SU-DHL-6 (cell line): ENCODE measurements around the gene MIPEP.

Experiments
- H2AFZ ChIP-seq: fragments of 200-600 bp; sonication (generic); 2 replicates; pipeline ENCODE4 v1.6.1; 2014; ENCODE audit warnings: low read depth, mild to moderate bottlenecking, moderate library complexity, mixed read lengths, antibody characterized with exemption, low read length; ENCODE audit not compliant: severe bottlenecking
- H3F3A ChIP-seq: fragments of 200-600 bp; shearing (Covaris generic); 2 replicates; pipeline ENCODE4 v1.6.0; 2016; ENCODE audit warnings: antibody characterized with exemption, mild to moderate bottlenecking; ENCODE audit not compliant: insufficient read depth
- H3K27ac ChIP-seq: fragments of 200-600 bp; sonication (generic); 2 replicates; pipeline ENCODE4 v1.5.1; 2016; ENCODE audit warnings: low read depth, mild to moderate bottlenecking, low read length, moderate library complexity, mixed read lengths
- H3K27me3 ChIP-seq: fragments of 200-600 bp; sonication (generic), shearing (Covaris generic); 2 replicates; pipeline ENCODE4 v1.6.0; 2014; ENCODE audit warnings: mild to moderate bottlenecking, low read length
- H3K36me3 ChIP-seq: fragments of 200-600 bp; sonication (generic); 2 replicates; pipeline ENCODE4 v1.6.1; 2014; ENCODE audit warnings: mild to moderate bottlenecking, low read length, mixed read lengths
- H3K4me2 ChIP-seq: fragments of 300-600, 200-600 bp; shearing (Covaris generic), sonication (generic); 2 replicates; pipeline ENCODE4 v1.6.0; 2014; ENCODE audit warnings: low read length, low read depth, mild to moderate bottlenecking; ENCODE audit not compliant: poor library complexity, severe bottlenecking
- H3K4me3 ChIP-seq: fragments of 200-600 bp; sonication (generic); 2 replicates; pipeline ENCODE4 v1.5.1; 2014; ENCODE audit warnings: antibody characterized with exemption, low read length, mild to moderate bottlenecking, mixed read lengths; ENCODE audit not compliant: insufficient read depth, poor library complexity, severe bottlenecking
- H3K79me2 ChIP-seq: fragments of 200-600 bp; sonication (generic); 2 replicates; pipeline ENCODE4 v1.6.1; 2014; ENCODE audit warnings: mild to moderate bottlenecking, low read length, moderate library complexity; ENCODE audit not compliant: insufficient read depth
- H3K9ac ChIP-seq: fragments of 200-600 bp; sonication (generic); 2 replicates; pipeline ENCODE4 v1.7.0; 2014; ENCODE audit warnings: mild to moderate bottlenecking, low read length
- H3K9me2 ChIP-seq: fragments of 200-600 bp; sonication (generic); replicated peaks from 2 replicates; pipeline ENCODE4 v1.6.1; 2014; ENCODE audit warnings: low read length; ENCODE audit not compliant: insufficient read depth
- H3K9me3 ChIP-seq: fragments of 200-600 bp; sonication (generic); 2 replicates; pipeline ENCODE4 v1.6.1; 2014; ENCODE audit warnings: low read length, mixed read lengths; ENCODE audit not compliant: insufficient read depth
- H4K20me1 ChIP-seq: fragments of 200-600 bp; sonication (generic); 2 replicates; pipeline ENCODE4 v1.6.1; 2014; ENCODE audit warnings: low read depth, mild to moderate bottlenecking, antibody characterized with exemption, low read length, moderate library complexity, mixed read lengths
- EZH2phosphoT487 ChIP-seq: fragments of 200-600 bp; sonication (generic), shearing (Covaris generic); conservative IDR thresholded peaks from 2 replicates; pipeline ENCODE4 v1.6.1; 2018; ENCODE audit warnings: mild to moderate bottlenecking, antibody characterized with exemption, low read length, moderate library complexity, mixed read lengths
- TF ChIP-seq, protein P1 (sequence below): fragments of 200-600 bp; sonication (generic); IDR thresholded peaks from one replicate; pipeline ENCODE4 v1.5.1; 2017; ENCODE audit warnings: antibody characterized with exemption, mild to moderate bottlenecking, low read length, moderate library complexity; ENCODE audit not compliant: insufficient read depth, poor library complexity, severe bottlenecking

MIPEP gene

DNA sequence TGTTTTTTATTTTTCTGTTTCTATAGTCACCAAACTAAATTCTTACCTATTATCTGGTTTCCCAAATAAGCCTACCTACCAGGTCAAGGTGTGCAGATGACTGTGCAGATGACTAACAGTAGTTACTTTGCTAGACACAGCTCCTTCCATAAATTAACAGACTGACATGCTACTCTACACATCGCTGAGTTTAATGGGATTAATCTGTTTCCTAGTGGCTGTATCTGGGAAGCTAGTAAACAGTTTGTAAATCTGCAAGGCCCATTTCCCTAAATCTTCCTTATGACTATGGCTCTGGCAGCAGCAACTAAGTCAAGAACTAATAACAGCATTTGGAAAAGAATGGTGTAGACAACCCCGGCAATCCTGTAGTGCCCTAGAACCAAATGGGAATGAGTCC is 27.9 kb downstream of the MIPEP start:
- Histone ChIP-seq H3K79me2 (no peaks in the 10 kb centered on the region), H4K20me1 (no peaks in the 10 kb centered on the region), H3K4me3 (no peak overlapping the region), H3K36me3 (no peaks in the 10 kb centered on the region), H3K27ac (no peak overlapping the region), H3F3A (no peaks in the 10 kb centered on the region), H2AFZ (no peak overlapping the region), H3K9ac (no peak overlapping the region), H3K4me2 (no peak overlapping the region), H3K9me2 (no peaks in the 10 kb centered on the region), H3K27me3 (no peaks in the 10 kb centered on the region), H3K9me3 (no peaks in the 10 kb centered on the region)
- TF ChIP-seq, protein P1, sequence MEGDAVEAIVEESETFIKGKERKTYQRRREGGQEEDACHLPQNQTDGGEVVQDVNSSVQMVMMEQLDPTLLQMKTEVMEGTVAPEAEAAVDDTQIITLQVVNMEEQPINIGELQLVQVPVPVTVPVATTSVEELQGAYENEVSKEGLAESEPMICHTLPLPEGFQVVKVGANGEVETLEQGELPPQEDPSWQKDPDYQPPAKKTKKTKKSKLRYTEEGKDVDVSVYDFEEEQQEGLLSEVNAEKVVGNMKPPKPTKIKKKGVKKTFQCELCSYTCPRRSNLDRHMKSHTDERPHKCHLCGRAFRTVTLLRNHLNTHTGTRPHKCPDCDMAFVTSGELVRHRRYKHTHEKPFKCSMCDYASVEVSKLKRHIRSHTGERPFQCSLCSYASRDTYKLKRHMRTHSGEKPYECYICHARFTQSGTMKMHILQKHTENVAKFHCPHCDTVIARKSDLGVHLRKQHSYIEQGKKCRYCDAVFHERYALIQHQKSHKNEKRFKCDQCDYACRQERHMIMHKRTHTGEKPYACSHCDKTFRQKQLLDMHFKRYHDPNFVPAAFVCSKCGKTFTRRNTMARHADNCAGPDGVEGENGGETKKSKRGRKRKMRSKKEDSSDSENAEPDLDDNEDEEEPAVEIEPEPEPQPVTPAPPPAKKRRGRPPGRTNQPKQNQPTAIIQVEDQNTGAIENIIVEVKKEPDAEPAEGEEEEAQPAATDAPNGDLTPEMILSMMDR: no peak
- no peak for TF ChIP-seq EZH2phosphoT487

- no peak overlapping the region for H2AFZ ChIP-seq
- no peak overlapping the region for H3K4me3 ChIP-seq
- H3K27me3 ChIP-seq: no peaks in the 10 kb centered on the region
- H3K9me2 ChIP-seq: no peaks in the 10 kb centered on the region
- no peaks in the 10 kb centered on the region for H3K79me2 ChIP-seq
- no peak overlapping the region for H3K27ac ChIP-seq
- H3K9ac ChIP-seq: no peak overlapping the region
- H3K36me3 ChIP-seq: no peaks in the 10 kb centered on the region
- no peak for TF ChIP-seq EZH2phosphoT487
- TF ChIP-seq, protein P1: no peak
- H3F3A ChIP-seq: 0 out of 2 replicates have a peak, but pooled peaks cover 3% of the 10 kb centered on the region
- H3K4me2 ChIP-seq: no peak overlapping the region
- H4K20me1 ChIP-seq: no peaks in the 10 kb centered on the region
- H3K9me3 ChIP-seq: no peaks in the 10 kb centered on the region
Observed at GRCh38 chr13:23859904-23860303, 29.3 kb downstream of the MIPEP start.

GRCh38 chr13:23859455-23859854 is 29.7 kb downstream of the MIPEP start:
- H3K27ac ChIP-seq: no peak overlapping the region
- TF ChIP-seq, protein P1: no peak

GRCh38 chr13:23858546-23858945 is 30.7 kb downstream of the MIPEP start:
- no peak overlapping the region for H3K4me3 ChIP-seq
- no peaks in the 10 kb centered on the region for H3K79me2 ChIP-seq
- H3F3A ChIP-seq: 0 out of 2 replicates have a peak, but pooled peaks cover 3% of the 10 kb centered on the region
- H3K9ac ChIP-seq: no peak overlapping the region
- no peaks in the 10 kb centered on the region for H4K20me1 ChIP-seq
- H3K27me3 ChIP-seq: no peaks in the 10 kb centered on the region
- no peaks in the 10 kb centered on the region for H3K9me3 ChIP-seq
- H3K9me2 ChIP-seq: no peaks in the 10 kb centered on the region
- no peak overlapping the region for H2AFZ ChIP-seq
- H3K4me2 ChIP-seq: no peak overlapping the region
- no peaks in the 10 kb centered on the region for H3K36me3 ChIP-seq
- H3K27ac ChIP-seq: no peak overlapping the region
- TF ChIP-seq EZH2phosphoT487: no peak
- TF ChIP-seq, protein P1: no peak

More at GRCh38 chr13:23859455-23859854, 29.7 kb downstream of the MIPEP start:
- Histone ChIP-seq H3K79me2 (no peaks in the 10 kb centered on the region), H3K9ac (no peak overlapping the region), H4K20me1 (no peaks in the 10 kb centered on the region), H3K4me2 (no peak overlapping the region), H3K4me3 (no peak overlapping the region), H3K9me2 (no peaks in the 10 kb centered on the region), H3F3A (0 out of 2 replicates have a peak, but pooled peaks cover 3% of the 10 kb centered on the region), H3K27me3 (no peaks in the 10 kb centered on the region), H2AFZ (no peak overlapping the region), H3K36me3 (no peaks in the 10 kb centered on the region), H3K9me3 (no peaks in the 10 kb centered on the region)
